ENCODE measurements around the gene SLC25A2.

SLC25A2 gene

DNA sequence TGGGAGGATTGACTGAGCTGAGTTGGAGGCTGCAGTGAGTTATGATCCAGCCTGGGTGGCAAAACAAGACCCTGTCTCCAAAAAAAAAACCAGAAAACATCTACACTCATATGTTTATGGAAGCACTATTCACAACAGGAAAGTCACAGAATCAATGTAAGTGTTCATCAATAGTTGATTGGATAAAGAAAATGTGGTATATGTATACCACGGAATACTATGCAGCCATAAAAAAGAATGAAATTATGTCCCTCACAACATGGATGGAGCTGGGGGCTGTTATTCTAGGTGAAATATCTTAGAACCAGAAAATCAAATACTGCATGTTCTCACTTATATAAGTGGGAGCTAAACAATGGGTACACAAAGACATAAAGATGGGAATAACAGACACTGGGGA lies 2.8 kb upstream of the SLC25A2 start:
- no peak for DNase-seq

GRCh38 chr5:141298376-141298775 lies 5.5 kb downstream of the SLC25A2 start:
- no peak for DNase-seq

DNA sequence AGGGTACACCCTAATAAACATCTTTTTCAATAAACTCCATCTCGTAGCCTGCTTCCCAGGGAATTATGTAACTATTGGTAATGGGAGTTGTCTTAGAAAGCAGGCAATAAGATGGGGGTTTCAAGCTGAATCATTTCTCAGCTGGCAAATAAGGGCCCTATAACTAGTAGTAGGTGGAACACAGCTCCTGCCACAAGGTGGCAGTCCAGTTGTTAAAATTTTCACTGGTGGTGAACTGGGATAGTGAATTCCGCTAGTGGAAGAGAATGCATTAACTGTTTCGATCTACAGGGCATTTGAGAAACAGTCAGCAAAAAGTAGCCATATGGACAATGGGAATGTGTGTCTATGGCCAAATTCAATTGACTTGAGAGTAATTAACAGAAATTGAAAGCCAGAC lies 30.9 kb downstream of the SLC25A2 start:
- DNase-seq = no peak

DNA sequence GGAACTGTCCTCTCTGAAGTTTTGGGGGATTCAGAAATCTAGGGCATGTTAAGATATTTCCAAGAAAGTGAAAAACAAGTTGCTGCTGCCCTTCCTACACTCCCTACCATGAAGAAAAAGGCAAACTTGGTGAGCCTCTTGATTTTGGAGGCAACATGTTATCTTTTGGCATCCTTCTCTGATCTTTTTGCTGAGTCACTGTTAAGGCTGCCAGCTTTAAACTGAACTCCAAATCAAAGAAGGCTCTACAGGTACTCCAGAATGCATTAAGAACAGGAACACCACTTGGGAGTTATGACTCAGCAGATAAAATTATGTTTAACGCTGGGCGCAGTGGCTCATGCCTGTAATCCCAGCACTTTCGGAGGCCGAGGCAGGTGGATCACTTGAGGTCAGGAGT lies 34.7 kb downstream of the SLC25A2 start:
- DNase-seq = no peak

GRCh38 chr5:141261238-141261546 lies 42.7 kb downstream of the SLC25A2 start:
- DNase-seq = no peak

DNA sequence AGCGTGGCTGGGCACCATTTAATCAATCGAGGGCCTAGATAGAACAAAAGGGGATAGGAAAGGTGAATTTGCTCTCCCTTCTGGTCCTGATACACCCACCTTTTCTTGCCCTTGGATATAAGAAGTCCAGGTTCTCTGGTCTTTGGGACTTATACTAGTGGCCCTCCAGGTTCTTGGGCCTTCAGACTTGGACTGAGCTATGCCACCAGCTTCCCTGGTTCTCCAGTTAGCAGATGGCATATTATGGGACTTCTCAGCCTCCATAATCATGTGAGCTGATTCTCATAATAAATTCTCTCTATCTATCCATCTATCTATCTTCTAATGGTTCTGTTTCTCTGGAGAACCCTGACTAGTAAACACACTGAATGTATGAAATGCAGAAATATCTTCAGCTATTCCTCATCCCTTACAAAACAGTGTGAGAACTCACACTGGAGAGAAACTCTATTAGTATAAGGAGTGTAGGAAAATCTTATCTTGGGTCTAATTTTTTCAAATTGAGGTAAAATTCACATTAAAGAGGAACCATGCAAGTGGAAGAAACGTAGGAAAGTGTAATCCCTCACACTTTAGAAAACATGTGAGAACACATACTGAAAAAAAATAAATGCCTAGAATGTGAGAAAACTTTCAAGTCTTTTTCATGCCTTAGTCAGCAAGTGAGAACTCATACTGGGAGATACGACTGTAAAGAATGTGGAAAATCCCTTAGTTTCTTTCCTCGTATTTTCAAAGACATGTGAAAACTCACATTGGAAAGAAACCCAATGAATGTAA lies 43.2 kb downstream of the SLC25A2 start:
- DNase-seq = no peak

DNA sequence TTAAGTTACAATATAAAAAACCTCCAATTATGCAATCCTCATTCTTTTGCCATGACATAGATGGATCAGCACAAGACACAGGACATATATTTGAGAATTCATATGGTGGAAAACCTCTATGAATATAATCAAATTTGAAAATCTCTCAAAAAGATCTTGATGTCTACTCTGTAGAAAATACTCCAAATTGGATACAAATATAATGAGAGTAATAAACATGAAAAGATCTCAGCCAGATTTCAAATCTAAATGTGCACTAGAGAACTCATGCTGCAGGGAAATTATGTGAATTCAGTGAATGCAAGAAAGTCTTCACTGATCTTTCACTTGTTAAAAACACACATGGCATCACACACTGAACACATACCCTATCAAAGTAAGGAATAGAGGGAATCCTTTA lies 44.9 kb downstream of the SLC25A2 start:
- DNase-seq = no peak

GRCh38 chr5:141258464-141258863 lies 45.4 kb downstream of the SLC25A2 start:
- DNase-seq = no peak

Measured in CD4-positive, alpha-beta T cell treated with Interleukin-17A for 1 hour (primary cell).